Gastrocnemius medialis (tissue), 4 donors: ENCODE measurements around the gene SPTBN1.

Experiments
- POLR2A ChIP-seq, 2 donors: fragments of 450-650 bp; IDR thresholded peaks; one replicate each; pipeline ENCODE4 v1.6.1; 2017; ENCODE audit warnings: antibody characterized with exemption in 2 of 2, mild to moderate bottlenecking in 2 of 2, moderate library complexity in 2 of 2
- TF ChIP-seq, protein P1 (sequence below), 5 experiments: fragments of 450-650 bp in 3 of 5; fragments of 200-600 bp in 2 of 5; sonication (generic) in 2 of 5; IDR thresholded peaks in 4 of 5; conservative IDR thresholded peaks in 1 of 5; 1 replicate in 4 of 5; 2 replicates in 1 of 5; pipeline ENCODE4 v1.5.1; 2016 to 2019; ENCODE audit warnings: antibody characterized with exemption in 5 of 5, mild to moderate bottlenecking in 3 of 5, moderate library complexity in 3 of 5

GRCh38 chr2:54420524-54421172, 35.5 kb upstream of the SPTBN1 start:
- TF ChIP-seq, protein P1, sequence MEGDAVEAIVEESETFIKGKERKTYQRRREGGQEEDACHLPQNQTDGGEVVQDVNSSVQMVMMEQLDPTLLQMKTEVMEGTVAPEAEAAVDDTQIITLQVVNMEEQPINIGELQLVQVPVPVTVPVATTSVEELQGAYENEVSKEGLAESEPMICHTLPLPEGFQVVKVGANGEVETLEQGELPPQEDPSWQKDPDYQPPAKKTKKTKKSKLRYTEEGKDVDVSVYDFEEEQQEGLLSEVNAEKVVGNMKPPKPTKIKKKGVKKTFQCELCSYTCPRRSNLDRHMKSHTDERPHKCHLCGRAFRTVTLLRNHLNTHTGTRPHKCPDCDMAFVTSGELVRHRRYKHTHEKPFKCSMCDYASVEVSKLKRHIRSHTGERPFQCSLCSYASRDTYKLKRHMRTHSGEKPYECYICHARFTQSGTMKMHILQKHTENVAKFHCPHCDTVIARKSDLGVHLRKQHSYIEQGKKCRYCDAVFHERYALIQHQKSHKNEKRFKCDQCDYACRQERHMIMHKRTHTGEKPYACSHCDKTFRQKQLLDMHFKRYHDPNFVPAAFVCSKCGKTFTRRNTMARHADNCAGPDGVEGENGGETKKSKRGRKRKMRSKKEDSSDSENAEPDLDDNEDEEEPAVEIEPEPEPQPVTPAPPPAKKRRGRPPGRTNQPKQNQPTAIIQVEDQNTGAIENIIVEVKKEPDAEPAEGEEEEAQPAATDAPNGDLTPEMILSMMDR (IDR thresholded peaks at IDR 0.05 in 4 of 5, conservative IDR thresholded peaks at IDR 0.05 in 1 of 5), result no peak
- no peak for TF ChIP-seq POLR2A (IDR thresholded peaks at IDR 0.05)
